HG02642 (cell line): ENCODE measurements around the gene FAM217B.

Experiments
- ATAC-seq: cut with Tn5 transposase; IDR thresholded peaks from one replicate; pipeline ENCODE4 v1.9.1; 2021; ENCODE audit warnings: mild to moderate bottlenecking; ENCODE audit not compliant: unreplicated experiment, poor library complexity

FAM217B gene, protein sequence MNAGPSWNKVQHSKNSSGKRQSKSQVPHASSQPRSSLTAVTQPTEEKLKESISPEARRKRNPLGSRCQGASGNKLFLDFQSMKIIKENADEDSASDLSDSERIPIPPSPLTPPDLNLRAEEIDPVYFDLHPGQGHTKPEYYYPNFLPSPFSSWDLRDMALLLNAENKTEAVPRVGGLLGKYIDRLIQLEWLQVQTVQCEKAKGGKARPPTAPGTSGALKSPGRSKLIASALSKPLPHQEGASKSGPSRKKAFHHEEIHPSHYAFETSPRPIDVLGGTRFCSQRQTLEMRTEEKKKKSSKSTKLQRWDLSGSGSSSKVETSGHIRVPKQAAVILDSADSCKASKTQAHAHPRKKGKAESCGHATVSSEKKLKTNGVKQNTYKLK

DNA sequence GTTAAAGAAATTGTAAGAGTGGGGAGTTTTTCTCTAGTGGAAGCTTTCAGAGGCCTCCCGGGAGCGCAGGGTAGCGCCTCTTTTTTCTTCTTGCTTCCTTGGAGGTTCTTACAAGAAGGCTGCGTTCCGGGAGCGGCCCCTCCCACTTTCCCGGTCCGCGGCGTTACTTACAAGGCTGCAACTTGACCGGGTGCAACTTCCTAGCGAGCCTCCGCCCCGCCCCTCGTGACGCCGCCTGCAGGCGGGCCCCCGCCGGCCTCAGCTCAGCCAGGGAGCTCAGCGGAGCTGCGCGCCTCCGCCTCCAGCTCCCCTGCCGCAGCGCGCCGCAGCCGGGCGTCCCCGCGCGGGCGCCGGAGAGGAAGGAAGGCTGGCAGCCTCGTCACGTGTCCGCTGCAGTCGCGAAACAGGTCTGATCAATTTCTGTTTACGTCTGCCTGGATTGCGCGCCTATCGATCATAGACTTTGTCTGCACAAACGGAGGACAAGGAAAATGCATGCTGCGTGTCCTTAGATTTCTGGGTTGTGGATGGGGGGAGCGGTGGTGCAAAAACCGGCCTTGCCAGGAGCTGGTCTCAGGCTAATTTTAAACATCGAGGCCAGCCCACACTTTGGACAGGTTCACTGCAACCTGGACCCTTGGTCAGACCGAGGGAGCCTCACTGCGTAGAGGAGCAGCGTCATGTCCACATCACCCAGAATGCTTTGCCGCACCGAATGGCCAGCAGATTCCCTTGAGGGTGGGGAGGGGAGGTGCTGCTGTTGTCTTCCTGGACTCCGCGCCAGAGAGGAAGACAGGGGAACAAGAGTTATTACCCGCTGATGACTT is at the start of gene FAM217B, which contains the start of gene PPP1R3D:
Gene FAM217B (plus strand): TSS at position 261 of the 827 bp plus-strand sequence. CDS start 3,555 bp downstream, outside the sequence.
Gene PPP1R3D (minus strand): TSS at position 177 of the 827 bp plus-strand sequence. CDS start 374 bp downstream, outside the sequence.
- peak; percentile 94 for ATAC-seq

DNA sequence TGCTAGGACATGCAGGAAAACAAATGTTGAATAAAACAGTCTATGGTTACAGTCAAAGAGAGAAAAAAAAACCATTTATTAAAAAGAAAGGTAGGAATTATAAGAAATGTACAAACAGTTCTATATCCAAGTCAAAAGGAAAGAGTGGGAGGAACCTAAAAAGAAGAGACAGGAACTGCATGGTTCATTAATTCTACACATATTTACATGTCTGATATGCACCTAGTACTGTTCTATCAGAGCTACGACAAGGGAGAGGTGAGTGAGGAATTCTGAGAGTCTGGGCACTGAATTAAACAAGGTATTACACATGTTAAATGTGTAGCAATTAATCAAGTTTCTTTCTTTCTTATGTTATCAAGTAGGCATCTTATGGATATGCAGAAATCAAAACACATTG is 48.6 kb upstream of the FAM217B start:
- ATAC-seq = no peak

DNA sequence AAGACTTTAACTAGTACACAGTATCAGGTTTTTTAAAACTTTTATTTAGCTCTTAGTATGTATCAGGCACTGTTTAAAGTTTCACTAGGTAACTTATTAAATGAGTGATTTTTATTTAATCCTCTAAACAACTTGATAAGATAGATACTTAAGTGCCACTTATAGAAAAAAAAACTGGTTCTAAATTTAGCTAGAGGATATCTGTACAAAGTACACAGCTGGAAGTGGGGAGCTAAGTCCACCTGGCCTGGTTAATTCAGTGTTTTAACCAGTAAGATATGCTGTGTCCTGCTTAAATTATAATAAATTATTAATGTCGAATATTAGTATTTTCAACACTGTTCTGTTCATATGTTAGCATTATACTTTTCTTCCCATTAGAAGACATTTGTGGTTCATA is 44.3 kb upstream of the FAM217B start:
- no peak for ATAC-seq

DNA sequence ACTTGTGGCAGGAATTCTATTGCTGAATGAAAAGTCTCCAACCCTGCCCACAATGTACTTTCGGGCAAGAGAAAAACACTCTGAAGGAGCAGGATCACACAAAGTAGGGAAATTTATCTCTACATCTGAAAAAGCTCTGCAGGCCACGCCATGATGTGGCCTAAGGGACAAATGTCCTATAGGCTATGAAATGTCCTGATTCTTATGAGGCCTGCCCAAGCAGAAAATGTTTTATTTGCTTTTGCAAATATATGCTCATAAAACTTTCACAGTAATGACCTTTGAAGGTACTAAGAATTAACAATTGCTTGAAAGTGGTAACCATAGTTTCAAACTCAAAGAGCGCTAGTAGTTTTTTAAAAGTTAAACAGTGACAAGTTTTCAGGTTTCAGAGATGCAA is 37.7 kb upstream of the FAM217B start:
- no peak for ATAC-seq

DNA sequence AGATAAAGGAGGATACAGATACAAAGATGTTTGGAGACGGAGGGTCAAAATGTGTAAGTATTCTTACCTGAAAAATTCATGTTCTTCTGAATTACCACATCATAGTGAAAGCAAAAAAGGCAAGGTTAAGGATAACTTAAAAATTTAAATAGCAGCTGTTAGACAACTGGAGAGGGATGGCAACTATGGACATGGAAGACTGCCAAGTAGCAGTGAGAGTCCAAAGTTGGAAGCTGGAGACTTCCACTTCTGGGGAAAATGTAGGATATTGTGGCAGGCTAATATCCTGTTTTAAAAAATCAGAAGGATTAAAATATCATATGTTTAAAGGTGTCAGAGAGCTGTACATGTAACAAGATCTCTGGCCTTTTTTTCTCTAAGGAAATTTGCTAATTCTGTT is 36.6 kb upstream of the FAM217B start:
- no peak for ATAC-seq

DNA sequence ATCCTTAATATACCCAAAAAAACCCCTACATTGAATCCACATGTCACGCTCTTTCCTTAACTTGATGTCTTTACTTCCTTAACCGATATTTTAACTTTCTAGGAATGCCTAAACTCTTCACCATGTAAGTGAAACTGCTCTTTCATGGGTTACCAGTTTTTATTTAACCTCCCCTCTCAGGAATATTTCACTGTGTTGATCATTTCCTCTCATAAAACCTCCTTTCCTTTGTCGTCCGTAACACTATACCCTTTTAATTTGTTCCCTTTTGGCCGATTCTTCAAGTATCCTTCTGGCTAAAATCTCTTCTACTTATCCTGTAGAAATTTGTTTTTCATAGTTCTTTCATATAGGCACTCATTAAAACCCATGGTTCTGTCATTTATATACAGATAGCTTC is 31.3 kb upstream of the FAM217B start:
- no peak for ATAC-seq

DNA sequence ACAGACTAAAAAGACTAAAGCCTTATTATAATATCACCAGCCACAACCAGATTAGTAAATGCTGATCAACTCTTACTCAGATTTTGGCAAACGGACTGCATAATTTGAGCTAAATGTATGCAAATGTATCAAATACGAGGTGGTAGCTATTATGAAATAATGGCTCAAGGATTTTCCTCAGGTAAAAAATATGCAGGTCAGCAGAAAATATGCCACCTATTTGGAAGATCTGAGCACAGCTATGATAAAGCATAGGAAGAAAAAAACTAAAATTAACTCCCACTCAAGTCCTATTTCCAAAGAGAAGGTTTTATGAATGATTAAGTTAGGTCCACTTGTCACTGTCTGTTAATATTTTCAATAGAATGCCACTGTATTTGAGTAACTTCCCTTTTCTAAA is 29.1 kb upstream of the FAM217B start:
- ATAC-seq = no peak

DNA sequence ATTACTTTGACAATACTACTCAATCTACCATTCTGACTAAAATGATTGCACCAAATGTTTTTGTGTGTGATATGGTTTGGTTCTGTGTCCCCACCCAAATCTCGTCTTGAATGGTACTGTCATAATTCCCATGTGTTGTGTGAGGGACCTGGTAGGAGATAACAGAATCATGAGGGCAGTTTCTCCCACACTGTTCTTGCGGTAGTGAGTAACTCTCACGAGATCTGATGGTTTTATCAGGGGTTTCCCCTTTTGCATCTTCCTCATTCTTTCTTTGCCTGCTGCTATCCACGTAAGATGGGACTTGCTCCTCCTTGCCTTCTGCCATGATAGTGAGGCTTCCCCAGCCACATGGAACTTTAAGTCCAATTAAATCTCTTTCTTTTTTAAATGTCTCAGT is 27.6 kb upstream of the FAM217B start:
- no peak for ATAC-seq

DNA sequence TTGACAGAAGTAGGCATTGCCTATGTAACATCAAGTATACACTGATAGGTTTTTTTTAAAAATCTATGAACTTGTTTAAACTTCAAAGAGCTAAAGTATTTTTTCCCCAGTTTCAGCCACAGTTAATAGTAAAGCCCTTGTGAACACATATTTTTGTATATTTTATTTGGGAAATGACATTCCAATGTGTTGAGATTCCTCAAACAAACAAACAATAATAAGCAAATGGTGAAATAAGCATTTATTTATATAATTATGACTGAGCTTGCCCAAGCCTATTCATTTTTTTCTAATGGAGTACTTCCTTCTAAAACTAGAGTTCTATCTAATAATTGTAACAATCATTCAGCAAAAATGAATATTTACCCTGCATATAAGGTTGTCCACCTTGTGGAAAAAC is 19.2 kb upstream of the FAM217B start:
- ATAC-seq = no peak

DNA sequence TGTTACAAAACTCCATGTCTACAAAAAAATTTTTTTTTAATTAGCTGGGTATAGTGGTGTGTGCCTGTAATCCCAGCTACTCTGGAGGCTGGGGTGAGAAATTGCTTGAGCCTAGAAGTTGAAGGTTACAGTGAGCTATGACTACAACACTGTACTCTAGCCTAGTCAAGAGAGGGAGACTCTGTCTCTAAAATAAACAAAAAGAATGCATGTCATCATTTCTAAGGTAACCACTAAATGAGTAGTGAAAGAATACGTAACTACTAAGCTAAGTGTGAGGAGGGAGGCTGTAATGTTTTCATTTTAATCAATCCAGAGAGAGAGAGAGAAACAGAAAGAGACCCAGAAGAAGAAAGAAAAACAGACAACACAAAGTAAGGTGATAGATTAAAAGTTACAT is 16.7 kb upstream of the FAM217B start:
- no peak for ATAC-seq

DNA sequence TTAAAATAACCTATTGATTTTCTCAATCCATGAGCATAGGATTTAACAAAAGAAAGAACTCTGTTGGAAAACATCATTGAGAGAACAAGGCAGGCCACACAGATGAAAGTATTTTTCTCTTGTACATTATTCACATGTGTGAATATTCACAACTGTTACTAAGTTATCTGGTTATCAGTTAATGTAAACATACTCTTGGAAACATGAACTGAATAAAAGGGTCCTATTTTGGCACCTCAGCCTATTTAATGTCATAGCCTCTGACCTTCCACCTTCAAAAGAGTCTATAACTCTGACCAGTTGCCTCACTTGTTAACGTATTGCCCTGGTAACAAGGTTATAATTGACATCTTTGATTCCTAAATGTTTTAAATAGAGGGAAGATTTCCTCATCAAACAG is 14.8 kb upstream of the FAM217B start:
- ATAC-seq = no peak

DNA sequence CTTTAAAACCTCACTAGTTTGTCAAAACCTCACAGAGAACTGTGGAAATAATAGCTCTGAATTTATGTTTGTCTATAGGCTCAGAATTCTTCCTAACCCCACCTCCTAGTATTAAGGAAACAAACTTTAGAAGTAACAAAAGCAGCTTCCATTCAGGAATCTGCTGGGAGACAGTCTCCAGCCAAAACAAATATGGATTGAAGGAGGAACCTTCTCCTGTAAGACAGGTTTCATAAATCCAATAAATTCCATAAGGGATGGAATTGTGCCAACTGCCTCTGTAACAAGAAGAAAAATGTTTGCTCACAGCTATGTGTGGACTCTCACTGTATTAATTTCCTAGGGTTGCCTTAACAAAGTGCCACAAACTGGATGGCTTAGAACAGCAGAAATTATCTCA is 14.3 kb upstream of the FAM217B start:
- ATAC-seq = no peak

DNA sequence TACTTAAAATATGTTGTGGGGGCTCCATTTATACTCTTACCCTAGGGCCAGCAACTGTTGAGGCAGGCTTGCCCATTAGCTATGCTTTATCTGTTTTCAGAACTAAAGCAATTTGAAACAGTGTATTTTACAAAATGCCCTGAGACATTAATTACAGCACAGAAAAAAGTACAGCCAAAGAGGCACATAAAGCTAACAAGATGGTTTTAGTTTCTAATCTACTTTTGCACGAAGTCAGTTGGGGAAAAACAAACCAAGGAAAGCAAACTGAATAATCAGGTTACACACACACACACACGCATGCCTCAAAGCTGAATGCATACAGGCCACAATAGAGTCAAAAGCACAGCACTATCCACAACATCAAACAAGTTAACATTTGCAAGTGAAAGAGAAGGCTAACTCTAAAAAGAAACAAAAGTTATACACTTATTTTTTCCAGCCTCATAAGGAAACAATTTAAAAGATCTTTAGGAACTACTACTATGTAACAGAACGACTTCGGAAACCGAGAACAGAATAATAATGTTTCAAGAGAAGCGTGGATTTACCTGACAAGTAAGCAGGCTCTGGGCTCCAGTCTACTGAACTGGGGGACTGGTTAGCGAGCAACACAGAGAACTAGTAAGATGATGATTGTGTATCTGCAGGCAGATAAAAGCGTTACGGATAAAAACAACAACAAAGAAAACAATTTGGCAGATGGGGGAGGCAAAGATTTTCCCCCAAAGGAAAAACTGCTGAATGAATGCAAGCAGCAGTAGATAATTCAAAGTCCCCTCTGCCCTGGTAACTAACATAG is 8.5 kb upstream of the FAM217B start:
- ATAC-seq = no peak

DNA sequence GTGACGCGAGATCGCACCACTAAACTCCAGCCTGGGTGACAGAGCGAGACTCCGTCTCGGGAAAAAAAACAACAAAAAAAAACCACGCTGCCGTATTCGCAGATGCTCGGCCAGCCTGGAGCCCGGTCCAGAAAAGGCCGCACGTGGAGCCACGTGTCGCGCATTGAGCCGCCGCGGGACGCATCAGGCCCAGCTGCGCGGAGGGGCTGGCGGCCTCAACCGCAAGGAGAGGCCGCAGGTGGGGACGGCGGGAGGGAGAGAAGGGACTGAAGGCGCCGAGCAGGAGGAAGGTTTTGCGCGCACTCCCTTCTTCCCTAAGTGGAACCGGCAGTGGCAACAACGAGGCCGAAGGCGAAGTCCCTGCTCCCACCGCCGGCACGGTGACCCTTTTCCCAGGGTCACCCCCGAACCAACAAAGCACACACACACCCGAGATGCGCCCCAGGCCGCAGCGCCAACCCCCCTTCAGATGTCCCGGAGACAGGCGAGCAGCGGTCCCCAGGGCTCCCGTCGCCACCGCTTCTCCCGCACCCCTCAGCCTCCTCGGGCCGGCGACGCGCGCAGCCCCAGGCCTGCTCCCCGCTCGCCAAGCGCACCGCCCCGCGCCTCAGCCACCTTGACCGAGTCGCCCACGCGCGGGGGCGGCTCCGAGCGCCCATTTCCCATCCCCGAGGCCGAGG is 7.4 kb upstream of the FAM217B start:
- ATAC-seq = no peak

DNA sequence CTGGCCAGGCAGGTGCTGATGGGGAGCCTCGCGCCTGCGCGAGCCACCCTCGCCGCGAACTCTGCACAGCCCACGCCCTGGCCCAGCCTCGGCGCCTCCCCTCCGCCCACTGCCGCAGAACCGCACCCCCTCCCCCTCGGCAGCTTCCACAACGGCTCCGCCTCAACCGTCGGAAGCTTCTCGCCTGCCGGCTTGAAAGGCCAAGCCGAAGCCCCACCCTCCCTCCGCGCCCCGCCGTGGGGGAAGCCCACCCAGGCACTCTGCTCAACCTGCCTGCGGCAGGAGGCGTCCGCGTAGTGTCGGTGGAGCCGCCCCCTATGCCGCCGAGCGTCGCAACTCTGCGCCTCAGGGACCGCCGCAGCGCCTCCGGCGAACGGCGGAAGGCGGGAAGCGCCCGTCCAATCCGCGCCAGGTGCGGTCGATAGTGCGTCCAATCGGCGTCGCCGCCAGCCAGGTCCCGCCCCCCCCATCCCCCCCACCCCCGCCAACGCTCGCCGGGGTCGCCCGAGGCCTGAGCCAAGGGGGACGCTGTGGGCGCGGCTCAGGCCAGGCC is 6.8 kb upstream of the FAM217B start, which contains the start of gene SYCP2:
Gene SYCP2 (minus strand): TSS at position 342 of the 553 bp plus-strand sequence. CDS start 11,224 bp downstream, outside the sequence.
- no peak for ATAC-seq

DNA sequence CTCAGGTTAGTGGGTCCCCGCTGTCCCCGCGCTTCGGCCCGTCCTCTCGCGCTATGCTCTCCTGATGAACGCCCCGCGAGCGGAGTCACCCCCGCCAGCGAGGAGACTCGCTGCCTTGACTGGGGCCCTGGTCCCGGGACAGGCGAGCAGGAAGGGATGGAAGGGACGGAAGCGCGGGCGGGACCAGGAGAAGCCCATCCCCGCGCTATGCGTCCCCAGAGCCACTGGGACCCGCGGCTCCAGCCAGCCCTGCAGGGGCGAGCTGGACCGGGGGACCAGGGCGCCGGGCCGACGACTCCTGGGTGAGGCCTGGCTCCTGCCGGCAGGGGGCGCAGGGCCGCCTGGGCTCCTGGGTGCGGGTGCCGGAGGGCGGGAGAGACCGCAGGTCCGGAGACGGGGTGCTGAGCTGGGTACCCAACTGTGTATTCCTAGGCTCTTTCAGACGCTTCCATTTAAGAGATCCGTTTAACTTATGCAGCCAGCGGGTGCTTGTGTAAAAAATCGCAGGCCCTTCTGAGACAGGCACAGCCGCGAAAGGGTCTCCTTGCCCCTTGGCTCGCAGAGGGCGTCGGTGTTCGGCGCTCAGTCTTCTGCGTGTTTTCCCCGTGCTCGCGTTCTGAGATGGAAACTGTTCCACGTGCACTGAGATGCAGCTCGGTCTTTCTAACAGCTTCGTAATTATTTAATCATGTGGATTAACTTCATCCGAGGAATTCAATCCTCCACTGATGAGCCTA is 6.2 kb upstream of the FAM217B start:
- ATAC-seq = peak; percentile 91

DNA sequence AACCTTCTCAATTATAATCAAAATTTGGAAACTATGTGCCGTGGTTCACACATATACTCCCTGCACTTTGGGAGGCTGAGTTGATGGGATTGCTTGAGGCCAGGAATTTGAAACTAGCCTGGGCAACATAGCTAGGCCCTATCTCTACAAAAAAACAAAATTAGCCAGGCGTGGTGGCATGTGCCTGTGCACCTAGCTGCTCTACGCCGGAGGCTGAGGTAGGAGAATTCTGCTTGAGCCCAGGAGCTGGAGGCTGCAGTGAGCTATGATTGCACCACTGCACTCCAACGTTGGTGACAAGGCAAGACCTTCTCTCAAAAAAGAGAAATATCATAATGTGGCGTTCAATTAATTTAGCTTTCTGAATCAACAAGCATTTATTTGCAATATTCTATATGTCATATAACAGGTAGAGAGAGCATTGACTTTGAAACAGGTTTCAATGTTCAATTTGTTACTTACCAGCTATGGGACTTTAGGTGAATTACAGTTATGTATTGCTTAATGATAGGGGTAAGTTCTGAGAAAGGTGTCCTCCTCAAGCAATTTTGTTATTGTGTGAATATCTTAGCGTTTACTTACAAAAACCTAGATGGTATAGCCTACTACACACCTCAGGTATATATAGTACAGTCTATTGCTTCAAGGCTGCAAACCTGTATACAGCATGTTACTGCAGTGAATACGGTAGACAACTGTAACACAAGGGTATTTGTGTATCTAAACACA is 4.6 kb upstream of the FAM217B start:
- ATAC-seq = no peak

DNA sequence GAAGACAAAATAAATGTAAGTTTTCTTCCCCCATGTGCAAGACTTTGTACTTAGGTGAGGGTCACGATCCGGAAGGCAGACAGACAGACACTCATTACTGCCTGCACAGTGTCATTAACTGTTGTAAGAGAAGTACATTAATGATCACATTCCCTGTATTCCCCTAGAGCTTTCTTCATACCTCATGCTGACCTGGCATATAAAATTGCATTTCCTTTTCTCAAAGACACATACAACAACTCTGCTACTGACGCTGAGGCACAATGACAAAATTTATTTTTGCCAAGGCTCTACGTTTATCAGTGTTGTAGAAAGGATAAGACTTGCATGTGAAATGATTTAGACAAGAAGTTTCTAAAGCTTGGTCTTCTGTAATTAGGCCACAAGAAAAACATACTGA is 3.8 kb upstream of the FAM217B start:
- no peak for ATAC-seq
